Measurements from ENCODE around the gene MAP2K5. TPM values are rescaled to one million over a fixed set of nuclear protein-coding genes. Genes with fewer than 3 reads are reported as not detected.

The MAP2K5 gene
- total RNA-seq, 4 donors from 2014 or later = 3.6 to 27.1 (median 18.6) TPM

GRCh38 chr15:67531379-67531914, 11.1 kb upstream of the MAP2K5 start:
- Histone ChIP-seq H3K27me3 (no peaks in the 10 kb centered on the region), H3K4me3 (no peak overlapping the region), H3K36me3 (no peaks in the 10 kb centered on the region), H3K4me1 (no peaks in the 10 kb centered on the region), H3K9me3 (no peaks in the 10 kb centered on the region), H3K27ac (no peak overlapping the region)
- no peak for TF ChIP-seq POLR2A (IDR thresholded peaks at IDR 0.05)
- TF ChIP-seq, protein P1, sequence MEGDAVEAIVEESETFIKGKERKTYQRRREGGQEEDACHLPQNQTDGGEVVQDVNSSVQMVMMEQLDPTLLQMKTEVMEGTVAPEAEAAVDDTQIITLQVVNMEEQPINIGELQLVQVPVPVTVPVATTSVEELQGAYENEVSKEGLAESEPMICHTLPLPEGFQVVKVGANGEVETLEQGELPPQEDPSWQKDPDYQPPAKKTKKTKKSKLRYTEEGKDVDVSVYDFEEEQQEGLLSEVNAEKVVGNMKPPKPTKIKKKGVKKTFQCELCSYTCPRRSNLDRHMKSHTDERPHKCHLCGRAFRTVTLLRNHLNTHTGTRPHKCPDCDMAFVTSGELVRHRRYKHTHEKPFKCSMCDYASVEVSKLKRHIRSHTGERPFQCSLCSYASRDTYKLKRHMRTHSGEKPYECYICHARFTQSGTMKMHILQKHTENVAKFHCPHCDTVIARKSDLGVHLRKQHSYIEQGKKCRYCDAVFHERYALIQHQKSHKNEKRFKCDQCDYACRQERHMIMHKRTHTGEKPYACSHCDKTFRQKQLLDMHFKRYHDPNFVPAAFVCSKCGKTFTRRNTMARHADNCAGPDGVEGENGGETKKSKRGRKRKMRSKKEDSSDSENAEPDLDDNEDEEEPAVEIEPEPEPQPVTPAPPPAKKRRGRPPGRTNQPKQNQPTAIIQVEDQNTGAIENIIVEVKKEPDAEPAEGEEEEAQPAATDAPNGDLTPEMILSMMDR (IDR thresholded peaks at IDR 0.05) = no peak
- no peak for DNase-seq
- intact Hi-C loops (cut with DNase I; ENCODE audit: low total_unique reads) = no loop called here

DNA sequence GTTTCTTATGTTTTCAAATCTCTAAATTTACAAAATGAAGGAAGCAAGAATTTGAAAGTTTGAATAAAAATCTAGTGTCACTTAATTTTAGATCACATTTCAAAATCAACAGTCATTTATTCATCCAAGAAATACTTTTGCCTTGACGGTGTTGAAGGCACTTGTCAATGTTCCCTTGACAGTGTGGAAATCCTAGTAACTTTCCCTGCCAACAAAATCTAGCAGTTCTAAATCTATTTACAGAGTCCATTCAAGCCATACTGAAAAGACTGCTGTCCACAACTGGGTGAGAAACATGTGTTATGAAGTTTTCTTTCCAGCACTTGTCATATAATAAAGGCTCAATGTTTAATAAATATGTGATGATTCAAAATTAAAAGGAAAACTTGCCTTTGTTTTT, 8.6 kb upstream of the MAP2K5 start:
- no peak overlapping the region for H3K27ac ChIP-seq
- TF ChIP-seq, protein P1 (IDR thresholded peaks at IDR 0.05) = no peak
- no peak for TF ChIP-seq POLR2A (IDR thresholded peaks at IDR 0.05)
- no peaks in the 10 kb centered on the region for H3K36me3 ChIP-seq
- intact Hi-C loops (cut with DNase I; ENCODE audit: low total_unique reads) = no loop called here
- no peak overlapping the region for H3K4me3 ChIP-seq
- no peak for DNase-seq
- H3K27me3 ChIP-seq = no peaks in the 10 kb centered on the region
- no peaks in the 10 kb centered on the region for H3K9me3 ChIP-seq
- no peaks in the 10 kb centered on the region for H3K4me1 ChIP-seq

GRCh38 chr15:67534360-67534759, 8.1 kb upstream of the MAP2K5 start:
- intact Hi-C loops (cut with DNase I; ENCODE audit: low total_unique reads) = no loop called here
- no peaks in the 10 kb centered on the region for H3K36me3 ChIP-seq
- no peaks in the 10 kb centered on the region for H3K27me3 ChIP-seq

GRCh38 chr15:67537771-67538170, 4.7 kb upstream of the MAP2K5 start:
- Histone ChIP-seq H3K27me3 (no peaks in the 10 kb centered on the region), H3K4me1 (no peaks in the 10 kb centered on the region), H3K27ac (no peak overlapping the region), H3K36me3 (no peaks in the 10 kb centered on the region), H3K4me3 (no peak overlapping the region), H3K9me3 (no peaks in the 10 kb centered on the region)
- DNase-seq = no peak
- TF ChIP-seq, protein P1 (IDR thresholded peaks at IDR 0.05) = no peak
- TF ChIP-seq POLR2A (IDR thresholded peaks at IDR 0.05) = no peak
- intact Hi-C loops (cut with DNase I; ENCODE audit: low total_unique reads) = no loop called here

More at GRCh38 chr15:67534360-67534759, 8.1 kb upstream of the MAP2K5 start:
- Histone ChIP-seq H3K9me3 (no peaks in the 10 kb centered on the region), H3K27ac (no peak overlapping the region), H3K4me3 (no peak overlapping the region), H3K4me1 (no peaks in the 10 kb centered on the region)
- no peak for DNase-seq
- TF ChIP-seq, protein P1 (IDR thresholded peaks at IDR 0.05) = no peak
- no peak for TF ChIP-seq POLR2A (IDR thresholded peaks at IDR 0.05)

- H3K9me3 ChIP-seq = no peaks in the 10 kb centered on the region
- DNase-seq = no peak
- H3K27me3 ChIP-seq = no peaks in the 10 kb centered on the region
- peak overlapping the region; percentile 80 to 82 for H3K4me3 ChIP-seq
- H3K36me3 ChIP-seq = no peaks in the 10 kb centered on the region
- intact Hi-C loops (cut with DNase I; ENCODE audit: low total_unique reads) = no loop called here
- H3K4me1 ChIP-seq = peaks cover 0 to 8% of the 10 kb centered on the region in 2 donors
- H3K27ac ChIP-seq = peak overlapping the region; percentile 81 to 87
- no peak for TF ChIP-seq POLR2A (IDR thresholded peaks at IDR 0.05)
- TF ChIP-seq, protein P1 (IDR thresholded peaks at IDR 0.05) = no peak
Measured at GRCh38 chr15:67543348-67543718, 830 bp downstream of the MAP2K5 start.

Measured in uterus (tissue), 4 donors.